Prostate gland (tissue), 2 donors: ENCODE results near the gene SCRN2. TPM values are rescaled to one million over a fixed set of nuclear protein-coding genes. Genes with fewer than 3 reads are reported as not detected.
A peak's percentile ranks its signal among the peaks of the same experiment; 100 is the strongest.

Experiments used
- DNase-seq: peaks from one replicate; pipeline ENCODE4 v3.0.0-alpha.2; 2019; ENCODE audit warnings: low spot score
- H3K27ac ChIP-seq, 2 donors: fragments of 200-600 bp; sonication (generic); 2 replicates each; pipeline ENCODE4 v1.5.1; 2017 to 2019
- H3K27me3 ChIP-seq: fragments of 200-600 bp; sonication (generic); replicated peaks from 2 replicates; pipeline ENCODE4 v1.5.1; 2019; ENCODE audit not compliant: insufficient read depth
- H3K36me3 ChIP-seq, 2 donors: fragments of 200-600 bp; sonication (generic); 1 replicate in 1 of 2; 2 replicates in 1 of 2; pipeline versions ENCODE4 v1.5.1 to v1.8.1; 2017 to 2019
- H3K4me1 ChIP-seq: fragments of 200-600 bp; sonication (generic); replicated peaks from 2 replicates; pipeline ENCODE4 v1.5.1; 2019
- H3K4me3 ChIP-seq, 2 donors: fragments of 200-600 bp; sonication (generic); 2 replicates each; pipeline ENCODE4 v1.5.1; 2017 to 2019
- H3K9me3 ChIP-seq: fragments of 200-600 bp; sonication (generic); 2 replicates; pipeline ENCODE4 v1.5.1; 2017
- CTCF ChIP-seq, 4 experiments: fragments of 200-600 bp in 2 of 4; fragments of 450-650 bp in 2 of 4; sonication (generic) in 2 of 4; IDR thresholded peaks; 1 replicate in 3 of 4; 2 replicates in 1 of 4; pipeline ENCODE4 v1.5.1; 2016 to 2019; ENCODE audit warnings: antibody characterized with exemption in 4 of 4, mild to moderate bottlenecking in 2 of 4, moderate library complexity in 2 of 4
- POLR2A ChIP-seq: fragments of 450-650 bp; IDR thresholded peaks from one replicate; pipeline ENCODE4 v1.6.1; 2016; ENCODE audit warnings: antibody characterized with exemption, mild to moderate bottlenecking
- POLR2AphosphoS5 ChIP-seq: sonication (generic); formaldehyde crosslinking; IDR thresholded peaks from one replicate; pipeline ENCODE4 v1.6.1; 2017; ENCODE audit warnings: antibody characterized with exemption
- WGBS: methylation state at CpG from one replicate; pipeline ENCODE4 v1.1.5; 2018; 5-methylcytosine and 5-hydroxymethylcytosine counted together
- intact Hi-C: fragments of 100-400 bp; cut with DNase I; formaldehyde crosslinking; loops from one replicate; pipeline ENCODE4 v1.14.2; 2022
- total RNA-seq, 2 donors: library from RNA; depleted of rRNA; stranded (reverse); fragments of >200 nt; gene quantifications; one replicate each; pipeline ENCODE4 v1.1.0, GENCODE V29; 2016

Gene SCRN2
- total RNA-seq, 2 donors from 2014 or later = 32.6 to 44.4 TPM

- WGBS = 31% methylated on average over 3 of the region's 3 CpGs
- Histone ChIP-seq H3K4me1 (peaks cover 3% of the 10 kb centered on the region), H3K4me3 (no peak overlapping the region), H3K27me3 (peaks cover 10% of the 10 kb centered on the region), H3K27ac (no peak overlapping the region), H3K36me3 (no peaks in the 10 kb centered on the region), H3K9me3 (no peaks in the 10 kb centered on the region)
- intact Hi-C loops = loop anchor here (5.0 kb wide), 1 partner anchor 129 kb away; no protein-coding TSS in a partner anchor
- no peak for TF ChIP-seq CTCF (IDR thresholded peaks at IDR 0.05)
- no peak for TF ChIP-seq POLR2A
- no peak for TF ChIP-seq POLR2AphosphoS5
- no peak for DNase-seq
These were observed 50.0 kb downstream of the SCRN2 start for GRCh38 chr17:47791025-47791424.

DNA sequence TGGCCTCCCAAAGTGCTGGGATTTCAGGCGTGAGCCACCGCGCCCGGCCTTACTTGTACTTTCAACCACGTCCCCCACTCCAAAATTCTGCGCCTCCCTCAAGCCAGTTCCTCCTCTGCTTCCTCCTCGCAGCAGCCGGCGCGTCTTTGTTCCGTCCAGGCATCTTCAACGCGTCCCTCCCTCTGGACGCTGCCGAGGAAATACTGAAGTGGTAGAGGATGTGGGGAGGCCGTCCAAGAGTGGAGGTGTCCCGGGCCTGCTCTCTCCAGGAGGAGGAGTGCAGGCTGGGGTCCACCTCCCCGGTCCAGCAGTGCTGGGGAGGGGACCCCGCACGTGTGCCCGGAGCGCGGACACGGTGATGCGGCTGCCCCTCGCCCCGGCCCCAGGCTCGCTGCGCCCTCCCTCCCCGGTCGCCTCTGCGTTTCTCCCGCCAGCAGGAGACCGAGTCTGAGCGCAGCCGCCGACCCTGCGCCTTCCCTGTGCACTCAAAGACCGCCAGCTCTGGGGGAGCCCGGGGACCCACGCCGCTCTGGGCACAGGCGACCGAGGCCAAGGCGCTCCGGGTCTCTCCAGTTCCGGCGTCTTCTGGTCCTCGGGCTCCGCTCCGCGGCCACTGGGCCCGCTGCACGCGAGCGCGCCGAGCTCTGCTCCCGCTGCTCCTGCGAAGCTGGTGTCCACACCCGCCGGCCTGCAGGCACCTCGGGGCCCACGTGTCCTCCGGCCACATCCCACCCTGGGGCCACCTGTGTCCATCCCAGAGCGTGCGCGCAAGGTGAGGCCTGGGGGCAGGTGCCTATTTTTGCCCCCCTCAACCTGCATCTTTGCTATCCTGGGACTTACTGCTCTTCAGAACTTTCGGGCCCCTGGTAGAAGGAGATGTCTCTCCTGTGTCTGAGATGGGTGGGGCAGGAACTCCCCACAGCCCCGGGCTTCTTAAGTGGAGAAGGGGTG lies 51.2 kb downstream of the SCRN2 start:
- TF ChIP-seq POLR2AphosphoS5 (no peak), CTCF (IDR thresholded peaks at IDR 0.05) (peak in 2 of 4 experiments; percentile 37 to 41)
- no peaks in the 10 kb centered on the region for H3K36me3 ChIP-seq
- WGBS = 2% methylated on average over 61 of the region's 70 CpGs
- peak overlapping the region; percentile 7 to 24 for H3K4me3 ChIP-seq
- H3K27me3 ChIP-seq = peaks cover 10% of the 10 kb centered on the region
- DNase-seq = no peak
- H3K9me3 ChIP-seq = no peaks in the 10 kb centered on the region
- no peak overlapping the region for H3K27ac ChIP-seq
- peaks cover 3% of the 10 kb centered on the region for H3K4me1 ChIP-seq
- intact Hi-C loops = loop anchor here (5.0 kb wide), 1 partner anchor 128 kb away; no protein-coding TSS in a partner anchor

Other genes with a start within 250 kb of the SCRN2 start
- 100 to 1,000 TPM; 148 to 239 TPM for gene KPNB1, start 191.4 kb downstream of the SCRN2 start, total RNA-seq
- 10 to 100 TPM in 1 of 2 donors, 1 to 10 TPM in 1; 9.5 to 15.3 TPM for gene TBKBP1, start 147.1 kb downstream of the SCRN2 start, total RNA-seq
- under 1 TPM; 0.27 to 0.45 TPM for gene TBX21, start 108.0 kb downstream of the SCRN2 start, total RNA-seq
- gene OSBPL7, start 19.5 kb downstream of the SCRN2 start, total RNA-seq = 10 to 100 TPM; 15.0 to 19.2 TPM
- gene MRPL10, start 9.7 kb downstream of the SCRN2 start, total RNA-seq = 10 to 100 TPM; 46.6 to 47.0 TPM
- 1 to 10 TPM; 1.1 to 4.9 TPM for gene LRRC46, start 9.6 kb downstream of the SCRN2 start, total RNA-seq
- gene SP6, start 9.9 kb upstream of the SCRN2 start, total RNA-seq = 1 to 10 TPM; 1.4 to 3.1 TPM
- gene SP2, start 55.0 kb upstream of the SCRN2 start, total RNA-seq = 10 to 100 TPM; 15.2 to 15.8 TPM
- gene PNPO, start 100.3 kb upstream of the SCRN2 start, total RNA-seq = 10 to 100 TPM; 37.3 to 55.2 TPM
- 10 to 100 TPM; 19.9 to 59.7 TPM for gene PRR15L, start 116.6 kb upstream of the SCRN2 start, total RNA-seq
- 100 to 1,000 TPM; 185 to 193 TPM for gene CDK5RAP3, start 129.8 kb upstream of the SCRN2 start, total RNA-seq
- 10 to 100 TPM; 18.1 to 18.5 TPM for gene COPZ2, start 196.5 kb upstream of the SCRN2 start, total RNA-seq
- 100 to 1,000 TPM in 1 of 2 donors, 10 to 100 TPM in 1; 87.8 to 244 TPM for gene NFE2L1, start 207.1 kb upstream of the SCRN2 start, total RNA-seq